Neural progenitor cell (in vitro differentiated cells): ENCODE data around the gene DSCAML1.

Source experiments
- CTCF ChIP-seq: fragments of 200-600 bp; sonication (generic); IDR thresholded peaks from 2 replicates; pipeline ENCODE4 v1.5.1; 2017; ENCODE audit warnings: antibody characterized with exemption, mild to moderate bottlenecking
- EZH2phosphoT487 ChIP-seq: fragments of 200-600 bp; sonication (generic); IDR thresholded peaks from 2 replicates; pipeline ENCODE4 v1.6.1; 2017; ENCODE audit warnings: antibody characterized with exemption

DNA sequence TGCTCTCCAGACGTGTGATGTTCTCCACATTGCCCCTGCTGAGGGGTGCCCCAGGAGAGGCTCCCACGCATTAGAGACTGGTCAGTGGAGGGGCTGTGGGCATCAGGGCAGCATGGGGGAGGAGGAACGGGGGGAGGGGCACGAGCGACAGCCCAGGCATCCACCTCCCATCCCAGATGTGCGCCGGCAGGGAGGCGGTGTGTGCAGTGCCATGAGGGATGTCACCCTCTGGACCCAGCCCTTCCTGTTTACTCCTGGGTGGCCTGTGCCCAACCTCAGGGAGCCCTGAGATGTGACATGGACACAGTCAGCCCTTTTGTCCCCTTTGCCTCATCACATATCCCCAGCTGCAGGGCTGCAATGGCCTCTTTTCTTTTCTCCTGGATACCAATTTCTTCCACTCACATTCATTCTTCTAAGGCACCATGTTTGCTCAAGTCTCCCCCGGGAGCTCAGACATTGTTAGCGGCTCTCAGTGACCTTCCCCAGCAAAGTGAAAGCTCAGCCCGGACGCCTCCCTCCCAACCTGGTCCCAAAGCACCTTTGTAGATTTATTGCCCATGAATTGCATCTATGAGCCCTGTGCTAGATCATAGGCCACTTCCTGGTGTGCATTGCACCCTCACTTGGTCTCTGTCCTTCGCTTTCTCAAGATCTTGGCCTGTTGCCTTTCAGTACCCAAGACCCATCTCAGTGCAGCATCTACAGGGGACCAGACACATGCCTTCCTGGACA, 318.7 kb downstream of the DSCAML1 start:
- TF ChIP-seq CTCF (no peak), EZH2phosphoT487 (no peak)
